Effector memory CD4-positive, alpha-beta T cell (primary cell): Measurements from ENCODE around the gene ZNF675.
A peak's percentile ranks its signal among the peaks of the same experiment; 100 is the strongest.
"Not testable (repeated sequence)": the region's sequence is repeated elsewhere in the genome, so short reads cannot be mapped to it uniquely, and the experiment has no call there.

Source experiments
- DNase-seq, 3 donors: peaks; one replicate each; pipeline ENCODE4 v3.0.0-alpha.2; 2020
- H3K27ac ChIP-seq: 2 replicates; pipeline ENCODE4 v1.7.0; 2013; ENCODE audit warnings: mild to moderate bottlenecking, low read length, moderate library complexity; ENCODE audit not compliant: insufficient read depth, poor library complexity, severe bottlenecking
- H3K27me3 ChIP-seq: replicated peaks from 2 replicates; pipeline ENCODE4 v1.7.0; 2013; ENCODE audit warnings: mild to moderate bottlenecking, low read length; ENCODE audit not compliant: insufficient read depth, control insufficient read depth, poor library complexity, severe bottlenecking
- H3K36me3 ChIP-seq: 2 replicates; pipeline ENCODE4 v1.7.0; 2013; ENCODE audit warnings: mild to moderate bottlenecking, low read length, moderate library complexity; ENCODE audit not compliant: control insufficient read depth, insufficient read depth
- H3K4me1 ChIP-seq: 2 replicates; pipeline ENCODE4 v1.7.0; 2013; ENCODE audit warnings: low read length, mild to moderate bottlenecking; ENCODE audit not compliant: control insufficient read depth, insufficient read depth, poor library complexity, severe bottlenecking
- H3K4me3 ChIP-seq: 2 replicates; pipeline ENCODE4 v1.7.0; 2013; ENCODE audit warnings: low read length, low read depth, mild to moderate bottlenecking; ENCODE audit not compliant: insufficient read depth, poor library complexity, severe bottlenecking
- H3K9me3 ChIP-seq: 2 replicates; pipeline ENCODE4 v1.7.0; 2013; ENCODE audit warnings: mild to moderate bottlenecking, low read length, moderate library complexity; ENCODE audit not compliant: control insufficient read depth
- total RNA-seq, 3 donors: gene quantifications; one replicate each; lab custom pipeline; 2026; lab: John Stamatoyannopoulos, UW

ZNF675 gene
- 22.5 to 26.3 (median 22.8) reads per million in 3 donors for total RNA-seq

- Histone ChIP-seq H3K27me3 (no peaks in the 10 kb centered on the region), H3K27ac (peak within 1 kb of the TSS; percentile 87), H3K4me1 (peaks cover 5% of the 10 kb centered on the region), H3K36me3 (peaks cover 3% of the 10 kb centered on the region), H3K4me3 (peak within 1 kb of the TSS; percentile 86), H3K9me3 (no peaks in the 10 kb centered on the region)
- peak; percentile 78 to 88 (median 85) for DNase-seq
These were observed at the start of gene ZNF675 for GRCh38 chr19:23686621-23687423. TSS of gene ZNF675 (minus strand) at chr19:23687212. CDS start at chr19:23687033, 179 bp downstream.

GRCh38 chr19:23730729-23731465 is 43.9 kb upstream of the ZNF675 start:
- H3K27ac ChIP-seq, DNase-seq, H3K36me3 ChIP-seq, H3K4me3 ChIP-seq, H3K4me1 ChIP-seq, H3K9me3 ChIP-seq, H3K27me3 ChIP-seq: not testable (repeated sequence)

- H3K9me3 ChIP-seq, H3K27me3 ChIP-seq, DNase-seq, H3K36me3 ChIP-seq, H3K4me3 ChIP-seq, H3K4me1 ChIP-seq, H3K27ac ChIP-seq: not testable (repeated sequence)
These were observed 37.1 kb upstream of the ZNF675 start for GRCh38 chr19:23724161-23724560.

GRCh38 chr19:23718802-23719201 is 31.8 kb upstream of the ZNF675 start:
- Histone ChIP-seq H3K36me3 (no peaks in the 10 kb centered on the region), H3K4me3 (no peak overlapping the region), H3K9me3 (no peaks in the 10 kb centered on the region), H3K27ac (no peak overlapping the region), H3K4me1 (no peaks in the 10 kb centered on the region), H3K27me3 (no peaks in the 10 kb centered on the region)
- DNase-seq: no peak

- Histone ChIP-seq H3K9me3 (no peaks in the 10 kb centered on the region), H3K4me1 (no peaks in the 10 kb centered on the region), H3K36me3 (no peaks in the 10 kb centered on the region), H3K27me3 (no peaks in the 10 kb centered on the region), H3K27ac (no peak overlapping the region), H3K4me3 (no peak overlapping the region)
- no peak for DNase-seq
These were observed 29.8 kb upstream of the ZNF675 start for GRCh38 chr19:23716792-23717191.

- H3K27ac ChIP-seq: no peak overlapping the region
- no peaks in the 10 kb centered on the region for H3K9me3 ChIP-seq
These were observed 22.3 kb upstream of the ZNF675 start for GRCh38 chr19:23709347-23709746.

GRCh38 chr19:23706657-23707056 is 19.6 kb upstream of the ZNF675 start:
- no peak overlapping the region for H3K27ac ChIP-seq
- no peaks in the 10 kb centered on the region for H3K36me3 ChIP-seq
- no peaks in the 10 kb centered on the region for H3K9me3 ChIP-seq
- no peaks in the 10 kb centered on the region for H3K27me3 ChIP-seq
- DNase-seq: no peak
- H3K4me3 ChIP-seq: no peak overlapping the region
- H3K4me1 ChIP-seq: no peaks in the 10 kb centered on the region

More at GRCh38 chr19:23709347-23709746, 22.3 kb upstream of the ZNF675 start:
- Histone ChIP-seq H3K36me3 (no peaks in the 10 kb centered on the region), H3K4me3 (no peak overlapping the region), H3K27me3 (no peaks in the 10 kb centered on the region), H3K4me1 (no peaks in the 10 kb centered on the region)
- DNase-seq: no peak

GRCh38 chr19:23699521-23699860 is 12.5 kb upstream of the ZNF675 start:
- no peaks in the 10 kb centered on the region for H3K9me3 ChIP-seq
- no peak overlapping the region for H3K4me3 ChIP-seq
- H3K27me3 ChIP-seq: no peaks in the 10 kb centered on the region
- H3K36me3 ChIP-seq: no peaks in the 10 kb centered on the region
- H3K27ac ChIP-seq: no peak overlapping the region
- DNase-seq: no peak
- no peaks in the 10 kb centered on the region for H3K4me1 ChIP-seq

- no peaks in the 10 kb centered on the region for H3K27me3 ChIP-seq
- no peaks in the 10 kb centered on the region for H3K36me3 ChIP-seq
- no peaks in the 10 kb centered on the region for H3K4me1 ChIP-seq
- H3K9me3 ChIP-seq: no peaks in the 10 kb centered on the region
- DNase-seq: no peak
- H3K27ac ChIP-seq: no peak overlapping the region
- H3K4me3 ChIP-seq: no peak overlapping the region
These were observed 11.9 kb upstream of the ZNF675 start for GRCh38 chr19:23698711-23699520.
